ENCODE results near the gene DAZ3.
"Not testable (repeated sequence)": the region's sequence is repeated elsewhere in the genome, so short reads cannot be mapped to it uniquely, and the experiment has no call there.

DNA sequence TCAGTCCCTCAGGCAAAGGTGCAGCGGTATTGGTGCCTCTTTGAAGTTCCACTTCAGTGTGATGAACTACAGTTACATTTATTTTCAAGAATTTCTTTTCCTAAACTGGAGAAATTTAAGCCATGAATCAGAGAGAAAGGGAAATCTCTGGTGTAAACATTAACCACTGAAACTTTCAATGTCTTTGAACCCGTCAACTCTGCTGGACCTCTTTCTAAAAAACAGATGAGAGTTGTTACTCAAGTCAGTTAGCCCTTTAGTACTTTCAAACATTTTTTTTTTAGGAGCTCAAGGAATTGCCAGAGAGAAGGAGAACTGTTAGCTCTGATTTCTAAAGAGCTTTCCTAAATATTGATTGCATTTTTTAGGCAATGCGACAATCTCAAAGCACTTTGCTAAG is 8.6 kb upstream of the DAZ3 start:
- not testable (repeated sequence) for TF ChIP-seq POLR2AphosphoS5, POLR2A, CTCF (IDR thresholded peaks at IDR 0.05)

Data from breast epithelium (tissue), 3 donors.